NCI-H345 (cell line): ENCODE results near the gene NOLC1.

Experiments used
- DNase-seq: peaks from one replicate; lab custom pipeline; 2025; lab: John Stamatoyannopoulos, UW

Gene NOLC1

DNA sequence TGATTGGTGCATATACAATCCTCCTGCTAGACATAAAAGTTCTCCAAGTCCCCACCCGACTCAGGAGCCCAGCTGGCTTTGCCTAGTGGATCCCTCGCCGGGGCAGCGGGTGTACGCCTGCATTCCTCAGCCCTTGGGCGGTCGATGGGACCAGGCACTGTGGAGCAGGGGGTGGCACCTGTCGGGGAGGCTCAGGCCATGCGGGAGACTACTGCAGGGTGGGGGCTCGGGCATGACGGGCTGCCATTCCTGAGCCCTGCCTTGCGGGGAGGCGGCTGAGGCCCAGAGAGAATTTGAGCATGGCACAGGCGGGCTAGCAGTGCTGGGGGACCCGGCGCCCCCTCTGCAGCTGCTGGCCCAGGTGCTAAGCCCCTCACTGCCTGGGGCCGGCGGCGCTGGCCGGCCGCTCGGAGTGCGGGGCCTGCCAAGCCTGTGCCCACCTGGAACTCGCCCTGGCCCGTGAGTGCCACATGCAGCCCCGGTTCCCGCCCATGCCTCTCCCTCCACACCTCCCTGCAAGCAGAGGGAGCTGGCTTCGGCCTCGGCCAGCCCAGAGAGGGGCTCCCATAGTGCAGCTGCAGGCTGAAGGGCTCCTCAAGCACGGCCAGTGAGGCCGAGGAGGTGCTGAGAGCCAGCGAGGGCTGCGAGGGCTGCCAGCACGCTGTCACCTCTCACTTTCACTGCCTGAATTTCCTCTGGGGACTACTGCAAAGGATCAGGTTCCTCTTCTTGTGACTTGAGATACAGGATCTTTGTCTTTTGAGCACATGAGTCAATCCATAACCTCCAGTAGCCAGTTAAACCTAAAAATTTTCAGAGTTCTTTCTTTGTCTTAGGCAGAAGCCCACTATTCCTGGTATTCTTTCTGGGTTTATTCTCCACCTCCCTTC lies 48.8 kb downstream of the NOLC1 start:
- DNase-seq: no peak

- DNase-seq: no peak
Measured at GRCh38 chr10:102202386-102202785, 50.2 kb downstream of the NOLC1 start.

DNA sequence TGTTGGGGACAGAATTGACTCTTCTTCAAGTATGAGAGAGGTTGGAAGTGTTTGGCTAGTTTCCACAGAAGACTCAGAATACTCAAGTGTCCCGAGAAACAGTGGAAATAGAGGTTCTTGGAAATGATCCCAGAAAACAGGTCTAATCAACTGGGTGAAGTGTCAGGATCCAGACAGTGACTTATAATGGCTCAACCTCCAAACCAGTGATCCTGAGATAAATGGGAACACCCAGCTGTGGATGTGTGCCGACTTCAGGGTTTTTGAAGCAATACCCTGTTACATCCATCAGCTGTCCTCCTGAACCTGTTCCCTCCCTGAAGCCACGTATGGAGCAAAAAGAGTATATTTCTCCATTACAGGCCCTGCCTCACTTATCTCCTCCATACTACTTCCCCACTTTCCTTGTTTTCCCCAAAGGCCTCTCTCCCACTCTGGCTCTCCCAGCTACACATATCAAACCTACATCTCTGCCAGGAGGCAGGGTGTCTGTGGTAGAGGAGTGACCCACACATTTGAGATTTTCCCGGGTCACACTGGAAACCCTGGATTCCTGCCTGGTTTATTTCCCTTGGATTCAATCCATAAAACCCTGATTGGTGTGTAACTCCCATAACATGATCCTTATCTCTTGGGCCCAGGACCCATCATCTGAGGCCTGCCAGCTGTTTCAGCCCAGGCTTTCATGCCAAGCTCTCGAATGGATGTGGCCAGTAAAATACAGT lies 56.3 kb downstream of the NOLC1 start:
- DNase-seq: no peak

DNA sequence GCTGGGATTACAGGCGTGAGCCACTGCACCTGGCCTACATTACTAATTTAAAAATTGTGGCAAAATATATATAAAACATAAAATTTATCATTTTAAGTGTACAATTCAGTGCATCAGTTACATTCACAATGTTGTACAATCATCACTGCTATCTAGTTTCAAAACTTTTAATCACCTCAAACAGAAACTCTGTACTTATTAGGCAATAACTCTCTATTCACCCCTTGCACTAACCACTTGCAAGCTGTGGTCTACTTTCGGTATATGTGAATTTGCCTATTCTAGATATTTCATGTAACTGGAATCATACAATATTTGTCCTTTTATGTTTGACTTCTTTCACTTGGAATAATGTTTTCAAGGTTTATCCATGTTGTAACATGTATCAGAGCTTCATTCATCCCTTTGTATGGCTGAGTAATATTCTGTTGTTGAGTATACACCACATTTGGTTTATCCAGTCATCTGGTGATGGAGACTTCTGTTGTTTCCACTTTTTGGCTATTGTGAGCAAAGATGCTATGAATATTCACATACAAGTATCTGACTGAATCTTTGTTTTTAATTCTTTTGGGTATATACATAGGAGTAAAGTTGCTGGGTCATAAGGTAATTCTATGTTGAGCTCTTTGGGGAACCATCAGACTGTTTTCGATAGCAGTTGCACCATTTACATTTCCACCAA lies 59.6 kb downstream of the NOLC1 start:
- DNase-seq: no peak
